Prostate gland (tissue), 2 donors: Measurements from ENCODE around the gene C3orf80.

Experiments
- CTCF ChIP-seq, 4 experiments: fragments of 200-600 bp in 2 of 4; fragments of 450-650 bp in 2 of 4; sonication (generic) in 2 of 4; IDR thresholded peaks; 1 replicate in 3 of 4; 2 replicates in 1 of 4; pipeline ENCODE4 v1.5.1; 2016 to 2019; ENCODE audit warnings: antibody characterized with exemption in 4 of 4, mild to moderate bottlenecking in 2 of 4, moderate library complexity in 2 of 4
- POLR2A ChIP-seq: fragments of 450-650 bp; IDR thresholded peaks from one replicate; pipeline ENCODE4 v1.6.1; 2016; ENCODE audit warnings: antibody characterized with exemption, mild to moderate bottlenecking

- TF ChIP-seq CTCF (IDR thresholded peaks at IDR 0.05) (no peak), POLR2A (no peak)
These were observed 35.5 kb downstream of the C3orf80 start for GRCh38 chr3:160260587-160261270.
